Suprapubic skin (tissue), 4 donors: Measurements from ENCODE around the gene METTL16. TPM values are rescaled to one million over a fixed set of nuclear protein-coding genes. Genes with fewer than 3 reads are reported as not detected.

Experiments
- DNase-seq, 2 donors: peaks; one replicate each; pipeline ENCODE4 v3.0.0-alpha.2; 2019; ENCODE audit warnings: low spot score in 2 of 2
- H3K27ac ChIP-seq: fragments of 200-600 bp; sonication (generic); one replicate; pipeline ENCODE4 v1.5.1; 2019
- H3K27me3 ChIP-seq: fragments of 200-600 bp; sonication (generic); one replicate; pipeline ENCODE4 v1.5.1; 2019
- H3K36me3 ChIP-seq: fragments of 200-600 bp; sonication (generic); one replicate; pipeline ENCODE4 v1.5.1; 2019
- H3K4me1 ChIP-seq: fragments of 200-600 bp; sonication (generic); one replicate; pipeline ENCODE4 v1.5.1; 2019
- H3K4me3 ChIP-seq: fragments of 200-600 bp; sonication (generic); one replicate; pipeline ENCODE4 v1.5.1; 2019; ENCODE audit warnings: mild to moderate bottlenecking
- H3K9me3 ChIP-seq: fragments of 200-600 bp; sonication (generic); one replicate; pipeline ENCODE4 v1.5.1; 2019
- CTCF ChIP-seq, 2 donors: fragments of 200-600 bp in 1 of 2; fragments of 450-650 bp in 1 of 2; sonication (generic) in 1 of 2; IDR thresholded peaks; one replicate each; pipeline ENCODE4 v1.5.1; 2016 to 2019; ENCODE audit warnings: antibody characterized with exemption in 2 of 2, mild to moderate bottlenecking in 1 of 2, moderate library complexity in 1 of 2
- EP300 ChIP-seq: sonication (generic); formaldehyde crosslinking; IDR thresholded peaks from one replicate; pipeline ENCODE4 v1.6.1; 2017; ENCODE audit warnings: antibody characterized with exemption
- POLR2A ChIP-seq, 2 donors: fragments of 450-650 bp; IDR thresholded peaks; one replicate each; pipeline ENCODE4 v1.6.1; 2017; ENCODE audit warnings: antibody characterized with exemption in 2 of 2, mild to moderate bottlenecking in 2 of 2, moderate library complexity in 2 of 2
- POLR2AphosphoS5 ChIP-seq, 3 donors: sonication (generic); formaldehyde crosslinking; IDR thresholded peaks; one replicate each; pipeline ENCODE4 v1.6.1; 2017; ENCODE audit warnings: antibody characterized with exemption in 3 of 3
- WGBS: methylation state at CpG from one replicate; pipeline ENCODE4 v1.1.5; 2018; 5-methylcytosine and 5-hydroxymethylcytosine counted together
- total RNA-seq, 4 donors: library from RNA; depleted of rRNA; stranded (reverse); fragments of >200 nt; gene quantifications; one replicate each; pipeline ENCODE4 v1.1.0, GENCODE V29; 2016

The METTL16 gene
- total RNA-seq, 4 donors from 2014 or later = 30.8 to 53.3 (median 35.9) TPM

- Histone ChIP-seq H3K4me3 (no peak overlapping the region), H3K36me3 (peaks cover 53% of the 10 kb centered on the region), H3K27me3 (no peaks in the 10 kb centered on the region), H3K27ac (no peak overlapping the region), H3K9me3 (no peaks in the 10 kb centered on the region), H3K4me1 (peaks cover 13% of the 10 kb centered on the region)
- TF ChIP-seq CTCF (IDR thresholded peaks at IDR 0.05) = no peak
- WGBS = 90% methylated on average over 27 of the region's 30 CpGs
- no peak for DNase-seq
These were observed 140.2 kb downstream of the METTL16 start for GRCh38 chr17:2371183-2372130.

DNA sequence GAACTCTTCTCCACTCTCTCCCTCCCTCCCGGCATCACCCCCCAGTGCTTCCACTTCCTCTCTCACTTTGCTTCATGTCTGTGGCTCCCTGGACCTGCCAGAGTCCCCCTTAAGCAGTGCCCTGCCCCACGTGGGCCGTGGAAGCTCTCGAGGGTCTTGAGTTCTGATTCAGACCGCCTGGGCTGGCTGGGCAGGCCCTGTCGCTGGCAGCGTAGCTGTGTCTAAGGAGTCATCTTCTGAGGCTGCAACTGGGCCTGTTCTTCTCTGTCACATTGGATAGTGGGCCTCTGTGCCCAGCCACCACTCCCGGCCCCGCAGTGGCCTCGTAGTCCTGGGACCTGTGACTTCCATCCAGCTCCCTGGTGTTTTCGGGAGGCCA is 141.5 kb downstream of the METTL16 start:
- H3K4me1 ChIP-seq = peaks cover 11% of the 10 kb centered on the region
- 83% methylated on average over 11 of the region's 11 CpGs for WGBS
- no peak for DNase-seq
- no peaks in the 10 kb centered on the region for H3K9me3 ChIP-seq
- H3K4me3 ChIP-seq = no peak overlapping the region
- TF ChIP-seq POLR2AphosphoS5 (IDR thresholded peaks at IDR 0.05) (no peak), CTCF (IDR thresholded peaks at IDR 0.05) (no peak)
- no peak overlapping the region for H3K27ac ChIP-seq
- no peaks in the 10 kb centered on the region for H3K27me3 ChIP-seq
- H3K36me3 ChIP-seq = peaks cover 46% of the 10 kb centered on the region

DNA sequence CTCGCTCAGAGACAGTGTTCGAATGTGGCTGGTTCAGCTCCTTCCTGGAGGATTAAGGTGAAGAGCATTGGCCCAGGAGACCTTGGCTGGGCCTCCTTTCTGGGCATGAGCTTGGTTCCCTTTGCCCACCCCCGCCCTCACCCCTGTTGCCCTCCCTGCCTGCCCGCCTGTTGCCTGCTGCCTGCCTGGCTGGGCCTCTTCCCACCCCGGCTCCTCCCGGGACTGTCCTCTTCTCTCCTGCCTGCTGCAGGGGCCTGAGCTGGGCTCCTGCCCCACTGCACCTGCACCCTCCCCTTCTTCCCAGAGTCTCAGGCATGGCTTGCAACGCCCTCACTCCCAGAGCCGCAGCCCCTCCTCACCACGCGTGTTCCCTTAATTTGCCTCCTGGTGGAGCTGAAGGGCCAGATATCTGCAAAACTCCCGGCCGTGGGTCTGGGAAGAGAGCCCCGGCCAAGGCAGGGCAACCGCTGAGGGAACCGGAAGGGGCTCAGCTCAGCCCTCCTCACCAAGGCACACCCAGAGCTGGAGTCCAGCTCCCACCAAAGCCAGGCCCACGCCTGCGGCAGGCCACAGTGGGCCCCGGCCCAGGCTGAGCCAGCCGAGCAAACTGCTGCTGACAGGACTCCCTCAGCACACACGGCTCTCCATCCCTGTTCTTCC is 142.0 kb downstream of the METTL16 start:
- no peak overlapping the region for H3K4me3 ChIP-seq
- 75% methylated on average over 15 of the region's 20 CpGs for WGBS
- no peaks in the 10 kb centered on the region for H3K27me3 ChIP-seq
- H3K36me3 ChIP-seq = peaks cover 43% of the 10 kb centered on the region
- no peak overlapping the region for H3K27ac ChIP-seq
- no peak for DNase-seq
- H3K4me1 ChIP-seq = peaks cover 10% of the 10 kb centered on the region
- no peaks in the 10 kb centered on the region for H3K9me3 ChIP-seq
- TF ChIP-seq EP300 = no peak
- TF ChIP-seq POLR2AphosphoS5 (IDR thresholded peaks at IDR 0.05) = no peak
- TF ChIP-seq POLR2A (IDR thresholded peaks at IDR 0.05) = no peak
- no peak for TF ChIP-seq CTCF (IDR thresholded peaks at IDR 0.05)

GRCh38 chr17:2369039-2369438 is 142.6 kb downstream of the METTL16 start:
- peaks cover 16% of the 10 kb centered on the region for H3K4me1 ChIP-seq
- TF ChIP-seq EP300 (no peak), POLR2AphosphoS5 (IDR thresholded peaks at IDR 0.05) (no peak), CTCF (IDR thresholded peaks at IDR 0.05) (no peak), POLR2A (IDR thresholded peaks at IDR 0.05) (no peak)
- no peak for DNase-seq
- no peaks in the 10 kb centered on the region for H3K27me3 ChIP-seq
- H3K9me3 ChIP-seq = no peaks in the 10 kb centered on the region
- H3K4me3 ChIP-seq = no peak overlapping the region
- WGBS = 80% methylated on average over 5 of the region's 5 CpGs
- no peak overlapping the region for H3K27ac ChIP-seq
- H3K36me3 ChIP-seq = peaks cover 49% of the 10 kb centered on the region

- 77% methylated on average over 8 of the region's 8 CpGs for WGBS
- no peak for TF ChIP-seq EP300
- TF ChIP-seq CTCF (IDR thresholded peaks at IDR 0.05) = no peak
- TF ChIP-seq POLR2AphosphoS5 (IDR thresholded peaks at IDR 0.05) = no peak
- no peak for TF ChIP-seq POLR2A (IDR thresholded peaks at IDR 0.05)
- Histone ChIP-seq H3K27me3 (no peaks in the 10 kb centered on the region), H3K4me1 (peaks cover 20% of the 10 kb centered on the region), H3K27ac (no peak overlapping the region), H3K9me3 (no peaks in the 10 kb centered on the region), H3K4me3 (no peak overlapping the region), H3K36me3 (peaks cover 50% of the 10 kb centered on the region)
- no peak for DNase-seq
These were observed 143.3 kb downstream of the METTL16 start for GRCh38 chr17:2368359-2368758.
